HepG2 (cell line): Measurements from ENCODE around the gene INO80B. TPM values are rescaled to one million over a fixed set of nuclear protein-coding genes. Genes with fewer than 3 reads are reported as not detected.

Experiments used
- FOXO1 ChIP-seq: sonication (generic); formaldehyde crosslinking; IDR thresholded peaks from 2 replicates; pipeline ENCODE4 v1.4.0; 2020; ENCODE audit warnings: missing genetic modification reagents
- MAF1 ChIP-seq: sonication (generic); formaldehyde crosslinking; IDR thresholded peaks from 2 replicates; pipeline ENCODE4 v1.5.0; 2020; ENCODE audit warnings: missing genetic modification reagents, borderline replicate concordance
- MTA3 ChIP-seq: sonication (generic); formaldehyde crosslinking; IDR thresholded peaks from 2 replicates; pipeline ENCODE4 v1.4.0; 2020; ENCODE audit warnings: missing genetic modification reagents
- NR2C2 ChIP-seq: sonication (generic); formaldehyde crosslinking; IDR thresholded peaks from 2 replicates; pipeline ENCODE4 v1.4.0; 2020; ENCODE audit warnings: missing genetic modification reagents, mild to moderate bottlenecking, moderate library complexity, borderline replicate concordance
- NR3C1 ChIP-seq: sonication (generic); formaldehyde crosslinking; IDR thresholded peaks from 2 replicates; pipeline ENCODE4 v1.4.0; 2020; ENCODE audit warnings: missing genetic modification reagents
- PTBP1 ChIP-seq: fragments of 200-400 bp; formaldehyde crosslinking; IDR thresholded peaks from 2 replicates; pipeline ENCODE4 v1.6.1; 2018; ENCODE audit warnings: low read length, low read depth; ENCODE audit not compliant: poor library complexity, severe bottlenecking
- SRF ChIP-seq: IDR thresholded peaks from 2 replicates; pipeline ENCODE4 v1.6.1; 2011; ENCODE audit warnings: mild to moderate bottlenecking, low read depth, low read length, moderate library complexity
- TBP ChIP-seq: sonication (generic); formaldehyde crosslinking; IDR thresholded peaks from 2 replicates; pipeline ENCODE4 v1.5.0; 2020; ENCODE audit warnings: missing genetic modification reagents
- TEAD2 ChIP-seq: sonication (generic); formaldehyde crosslinking; IDR thresholded peaks from 2 replicates; pipeline ENCODE4 v1.9.0; 2021; ENCODE audit warnings: missing genetic modification reagents
- ZBTB40 ChIP-seq, 2 experiments: fragments of 450-650 bp in 1 of 2; sonication (generic) in 1 of 2; formaldehyde crosslinking in 1 of 2; IDR thresholded peaks; 2 replicates each; pipeline versions ENCODE4 v1.6.1 to v1.8.0; 2016 to 2022; ENCODE audit warnings: antibody characterized with exemption in 1 of 2, mild to moderate bottlenecking in 1 of 2, missing genetic modification reagents in 1 of 2
- ZNF572 ChIP-seq: sonication (generic); formaldehyde crosslinking; IDR thresholded peaks from 2 replicates; pipeline ENCODE4 v1.5.1; 2020; ENCODE audit warnings: mild to moderate bottlenecking, missing genetic modification reagents
- ZNF597 ChIP-seq: sonication (generic); formaldehyde crosslinking; IDR thresholded peaks from 2 replicates; pipeline ENCODE4 v1.5.0; 2020; ENCODE audit warnings: missing genetic modification reagents
- ZNF607 ChIP-seq: sonication (generic); formaldehyde crosslinking; IDR thresholded peaks from 2 replicates; pipeline ENCODE4 v1.5.1; 2020; ENCODE audit warnings: missing genetic modification reagents, mild to moderate bottlenecking, borderline replicate concordance
- ZNF7 ChIP-seq: IDR thresholded peaks from 2 replicates; pipeline ENCODE4 v1.6.1; 2016; ENCODE audit warnings: missing biosample characterization, missing genetic modification reagents
- ZNF737 ChIP-seq: sonication (generic); formaldehyde crosslinking; IDR thresholded peaks from 2 replicates; pipeline ENCODE4 v1.5.0; 2020; ENCODE audit warnings: missing genetic modification reagents, mild to moderate bottlenecking, borderline replicate concordance
- ZNF839 ChIP-seq: sonication (generic); formaldehyde crosslinking; IDR thresholded peaks from 2 replicates; pipeline ENCODE4 v1.4.0; 2020; ENCODE audit warnings: missing genetic modification reagents, mild to moderate bottlenecking, borderline replicate concordance
- polyA plus RNA-seq, 8 experiments: library from polyadenylated mRNA; depleted of rRNA in 3 of 8; stranded (reverse) in 7 of 8; unstranded in 1 of 8; fragments of >200 nt; fragmentation: Illumina TruSeq in 4 of 8; extraction: Trizol in 4 of 8; gene quantifications; 2 replicates each; pipeline versions ENCODE4 v1.2.1 to v1.2.3, GENCODE V29; 2011 to 2016; ENCODE audit warnings: low read depth in 4 of 8, missing spikeins in 1 of 8, mixed read lengths in 1 of 8; ENCODE audit not compliant: insufficient read depth in 1 of 8
- total RNA-seq, 5 experiments: library from RNA; depleted of rRNA; stranded (reverse); fragments of >200 nt; fragmentation: Illumina TruSeq; extraction: Trizol; gene quantifications; 2 replicates each; pipeline ENCODE4 v1.2.3, GENCODE V29; 2016; ENCODE audit warnings: low read depth in 1 of 5
- TF ChIP-seq, protein P1 (sequence below): sonication (generic); formaldehyde crosslinking; IDR thresholded peaks from 2 replicates; pipeline ENCODE4 v1.5.0; 2020; ENCODE audit warnings: missing genetic modification reagents

Gene INO80B
- total and polyA plus RNA-seq, 2 of the 13 experiments (the other 11 are each of a cell fraction or from before 2014, with no cell fraction given), result 6.2 to 14.5 TPM

GRCh38 chr2:74472086-74472944, 17.4 kb downstream of the INO80B start, which contains the start of gene MRPL53 (continued):
- TF ChIP-seq ZNF839 (peak; percentile 97; the same call in 1 of the 2 replicates), SRF (peak; percentile 63; the same call in 1 of the 2 replicates), TBP (CRISPR knock-in tag) (0 out of 2 replicates have a peak, but pooled peaks have one; percentile 14), PTBP1 (peak; percentile 44), ZNF7 (no peak), NR3C1 (no peak), ZBTB40 (IDR thresholded peaks at IDR 0.05) (peak; percentile 95), ZBTB40 (CRISPR knock-in tag; IDR thresholded peaks at IDR 0.05) (peak; percentile 89), ZNF607 (peak; percentile 89), ZNF597 (CRISPR knock-in tag) (no peak), NR2C2 (CRISPR knock-in tag) (peak; percentile 100), ZNF572 (peak; percentile 99), FOXO1 (CRISPR knock-in tag) (peak; percentile 85; the same call in 1 of the 2 replicates), MAF1 (CRISPR knock-in tag) (peak; percentile 94), TEAD2 (CRISPR knock-in tag) (no peak), MTA3 (CRISPR knock-in tag) (no peak), ZNF737 (CRISPR knock-in tag) (peak; percentile 95)
- TF ChIP-seq, protein P1, sequence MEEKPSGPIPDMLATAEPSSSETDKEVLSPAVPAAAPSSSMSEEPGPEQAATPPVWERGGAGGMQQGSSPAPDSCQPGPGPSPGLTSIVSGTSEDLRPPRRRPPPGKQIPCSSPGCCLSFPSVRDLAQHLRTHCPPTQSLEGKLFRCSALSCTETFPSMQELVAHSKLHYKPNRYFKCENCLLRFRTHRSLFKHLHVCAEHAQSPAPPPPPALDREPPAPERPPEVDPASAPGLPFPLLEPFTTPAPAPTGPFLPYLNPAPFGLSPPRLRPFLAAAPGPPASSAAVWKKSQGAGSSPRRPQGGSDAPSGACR (CRISPR knock-in tag), result peak; percentile 98
